SU-DHL-6 (cell line): ENCODE results near the gene OSBPL5.

ENCODE experiments used
- H2AFZ ChIP-seq: fragments of 200-600 bp; sonication (generic); 2 replicates; pipeline ENCODE4 v1.6.1; 2014; ENCODE audit warnings: low read depth, mild to moderate bottlenecking, moderate library complexity, mixed read lengths, antibody characterized with exemption, low read length; ENCODE audit not compliant: severe bottlenecking
- H3F3A ChIP-seq: fragments of 200-600 bp; shearing (Covaris generic); 2 replicates; pipeline ENCODE4 v1.6.0; 2016; ENCODE audit warnings: antibody characterized with exemption, mild to moderate bottlenecking; ENCODE audit not compliant: insufficient read depth
- H3K27ac ChIP-seq: fragments of 200-600 bp; sonication (generic); 2 replicates; pipeline ENCODE4 v1.5.1; 2016; ENCODE audit warnings: low read depth, mild to moderate bottlenecking, low read length, moderate library complexity, mixed read lengths
- H3K27me3 ChIP-seq: fragments of 200-600 bp; sonication (generic), shearing (Covaris generic); 2 replicates; pipeline ENCODE4 v1.6.0; 2014; ENCODE audit warnings: mild to moderate bottlenecking, low read length
- H3K36me3 ChIP-seq: fragments of 200-600 bp; sonication (generic); 2 replicates; pipeline ENCODE4 v1.6.1; 2014; ENCODE audit warnings: mild to moderate bottlenecking, low read length, mixed read lengths
- H3K4me2 ChIP-seq: fragments of 300-600, 200-600 bp; shearing (Covaris generic), sonication (generic); 2 replicates; pipeline ENCODE4 v1.6.0; 2014; ENCODE audit warnings: low read length, low read depth, mild to moderate bottlenecking; ENCODE audit not compliant: poor library complexity, severe bottlenecking
- H3K4me3 ChIP-seq: fragments of 200-600 bp; sonication (generic); 2 replicates; pipeline ENCODE4 v1.5.1; 2014; ENCODE audit warnings: antibody characterized with exemption, low read length, mild to moderate bottlenecking, mixed read lengths; ENCODE audit not compliant: insufficient read depth, poor library complexity, severe bottlenecking
- H3K79me2 ChIP-seq: fragments of 200-600 bp; sonication (generic); 2 replicates; pipeline ENCODE4 v1.6.1; 2014; ENCODE audit warnings: mild to moderate bottlenecking, low read length, moderate library complexity; ENCODE audit not compliant: insufficient read depth
- H3K9ac ChIP-seq: fragments of 200-600 bp; sonication (generic); 2 replicates; pipeline ENCODE4 v1.7.0; 2014; ENCODE audit warnings: mild to moderate bottlenecking, low read length
- H3K9me2 ChIP-seq: fragments of 200-600 bp; sonication (generic); replicated peaks from 2 replicates; pipeline ENCODE4 v1.6.1; 2014; ENCODE audit warnings: low read length; ENCODE audit not compliant: insufficient read depth
- H3K9me3 ChIP-seq: fragments of 200-600 bp; sonication (generic); 2 replicates; pipeline ENCODE4 v1.6.1; 2014; ENCODE audit warnings: low read length, mixed read lengths; ENCODE audit not compliant: insufficient read depth
- H4K20me1 ChIP-seq: fragments of 200-600 bp; sonication (generic); 2 replicates; pipeline ENCODE4 v1.6.1; 2014; ENCODE audit warnings: low read depth, mild to moderate bottlenecking, antibody characterized with exemption, low read length, moderate library complexity, mixed read lengths
- EZH2phosphoT487 ChIP-seq: fragments of 200-600 bp; sonication (generic), shearing (Covaris generic); conservative IDR thresholded peaks from 2 replicates; pipeline ENCODE4 v1.6.1; 2018; ENCODE audit warnings: mild to moderate bottlenecking, antibody characterized with exemption, low read length, moderate library complexity, mixed read lengths
- TF ChIP-seq, protein P1 (sequence below): fragments of 200-600 bp; sonication (generic); IDR thresholded peaks from one replicate; pipeline ENCODE4 v1.5.1; 2017; ENCODE audit warnings: antibody characterized with exemption, mild to moderate bottlenecking, low read length, moderate library complexity; ENCODE audit not compliant: insufficient read depth, poor library complexity, severe bottlenecking

The OSBPL5 gene

DNA sequence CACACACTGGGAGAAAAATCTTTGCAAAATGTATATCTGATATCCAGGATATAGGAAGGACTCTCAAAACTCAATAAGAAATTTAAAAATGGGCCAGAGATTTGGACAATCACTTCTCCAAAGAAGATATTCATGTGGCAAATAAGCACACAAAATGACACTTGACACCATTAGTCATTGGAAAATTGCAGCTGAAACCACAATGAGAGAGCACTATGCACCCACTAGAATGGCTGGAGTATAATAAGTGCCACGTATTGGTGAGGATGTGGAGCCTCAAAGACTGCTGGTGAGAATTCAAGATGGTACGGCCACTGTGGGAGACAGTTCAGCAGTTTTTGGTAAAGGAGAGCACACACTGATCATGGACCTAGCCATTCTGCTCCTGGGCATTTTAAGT, 12.8 kb upstream of the OSBPL5 start:
- no peaks in the 10 kb centered on the region for H3K79me2 ChIP-seq
- H3K4me3 ChIP-seq: no peak overlapping the region
- no peaks in the 10 kb centered on the region for H3F3A ChIP-seq
- H3K9me3 ChIP-seq: peaks cover 13% of the 10 kb centered on the region; the same call in 1 of the 2 replicates
- H3K36me3 ChIP-seq: no peaks in the 10 kb centered on the region
- TF ChIP-seq, protein P1, sequence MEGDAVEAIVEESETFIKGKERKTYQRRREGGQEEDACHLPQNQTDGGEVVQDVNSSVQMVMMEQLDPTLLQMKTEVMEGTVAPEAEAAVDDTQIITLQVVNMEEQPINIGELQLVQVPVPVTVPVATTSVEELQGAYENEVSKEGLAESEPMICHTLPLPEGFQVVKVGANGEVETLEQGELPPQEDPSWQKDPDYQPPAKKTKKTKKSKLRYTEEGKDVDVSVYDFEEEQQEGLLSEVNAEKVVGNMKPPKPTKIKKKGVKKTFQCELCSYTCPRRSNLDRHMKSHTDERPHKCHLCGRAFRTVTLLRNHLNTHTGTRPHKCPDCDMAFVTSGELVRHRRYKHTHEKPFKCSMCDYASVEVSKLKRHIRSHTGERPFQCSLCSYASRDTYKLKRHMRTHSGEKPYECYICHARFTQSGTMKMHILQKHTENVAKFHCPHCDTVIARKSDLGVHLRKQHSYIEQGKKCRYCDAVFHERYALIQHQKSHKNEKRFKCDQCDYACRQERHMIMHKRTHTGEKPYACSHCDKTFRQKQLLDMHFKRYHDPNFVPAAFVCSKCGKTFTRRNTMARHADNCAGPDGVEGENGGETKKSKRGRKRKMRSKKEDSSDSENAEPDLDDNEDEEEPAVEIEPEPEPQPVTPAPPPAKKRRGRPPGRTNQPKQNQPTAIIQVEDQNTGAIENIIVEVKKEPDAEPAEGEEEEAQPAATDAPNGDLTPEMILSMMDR: no peak
- no peak for TF ChIP-seq EZH2phosphoT487
- H3K9me2 ChIP-seq: no peaks in the 10 kb centered on the region
- no peak overlapping the region for H3K4me2 ChIP-seq
- no peak overlapping the region for H3K9ac ChIP-seq
- no peaks in the 10 kb centered on the region for H4K20me1 ChIP-seq
- no peak overlapping the region for H2AFZ ChIP-seq
- no peaks in the 10 kb centered on the region for H3K27me3 ChIP-seq
- H3K27ac ChIP-seq: no peak overlapping the region

GRCh38 chr11:3176487-3176886, 11.4 kb upstream of the OSBPL5 start:
- Histone ChIP-seq H3K79me2 (no peaks in the 10 kb centered on the region), H2AFZ (no peak overlapping the region), H3K9me2 (no peaks in the 10 kb centered on the region), H3K9me3 (peaks cover 13% of the 10 kb centered on the region; the same call in 1 of the 2 replicates), H3K4me3 (no peak overlapping the region), H3F3A (no peaks in the 10 kb centered on the region), H3K4me2 (no peak overlapping the region), H3K36me3 (no peaks in the 10 kb centered on the region), H3K27ac (no peak overlapping the region), H4K20me1 (no peaks in the 10 kb centered on the region), H3K9ac (no peak overlapping the region), H3K27me3 (no peaks in the 10 kb centered on the region)
- TF ChIP-seq, protein P1: no peak
- TF ChIP-seq EZH2phosphoT487: no peak

GRCh38 chr11:3175194-3175593, 10.1 kb upstream of the OSBPL5 start:
- H3K27me3 ChIP-seq: no peaks in the 10 kb centered on the region
- no peak overlapping the region for H3K4me3 ChIP-seq
- no peak for TF ChIP-seq EZH2phosphoT487
- TF ChIP-seq, protein P1: no peak
- no peak overlapping the region for H3K4me2 ChIP-seq
- H3K9ac ChIP-seq: no peak overlapping the region
- no peak overlapping the region for H2AFZ ChIP-seq
- no peaks in the 10 kb centered on the region for H3K79me2 ChIP-seq
- no peak overlapping the region for H3K27ac ChIP-seq
- no peaks in the 10 kb centered on the region for H3K36me3 ChIP-seq
- no peaks in the 10 kb centered on the region for H3K9me2 ChIP-seq
- no peaks in the 10 kb centered on the region for H4K20me1 ChIP-seq
- peaks cover 13% of the 10 kb centered on the region; the same call in 1 of the 2 replicates for H3K9me3 ChIP-seq
- H3F3A ChIP-seq: no peaks in the 10 kb centered on the region

- H3K36me3 ChIP-seq: no peaks in the 10 kb centered on the region
- H3K9me2 ChIP-seq: no peaks in the 10 kb centered on the region
- H3K9me3 ChIP-seq: peaks cover 13% of the 10 kb centered on the region; the same call in 1 of the 2 replicates
- no peaks in the 10 kb centered on the region for H4K20me1 ChIP-seq
- H3F3A ChIP-seq: no peaks in the 10 kb centered on the region
- no peak overlapping the region for H3K4me2 ChIP-seq
- no peak overlapping the region for H3K9ac ChIP-seq
- TF ChIP-seq, protein P1: no peak
- no peak for TF ChIP-seq EZH2phosphoT487
- H3K27me3 ChIP-seq: no peaks in the 10 kb centered on the region
- H3K4me3 ChIP-seq: no peak overlapping the region
- no peaks in the 10 kb centered on the region for H3K79me2 ChIP-seq
- no peak overlapping the region for H3K27ac ChIP-seq
- H2AFZ ChIP-seq: no peak overlapping the region
These were observed 9.3 kb upstream of the OSBPL5 start for GRCh38 chr11:3174387-3174786.
